Activated T-cell treated with anti-CD3 and anti-CD28 coated beads, Interleukin-2, amount 50 U/mL, for 1 hour (primary cell): Measurements from ENCODE around the gene EIF2S2.
A peak's percentile ranks its signal among the peaks of the same experiment; 100 is the strongest.
"Not testable (repeated sequence)": the region's sequence is repeated elsewhere in the genome, so short reads cannot be mapped to it uniquely, and the experiment has no call there.

Experiments
- DNase-seq: peaks from one replicate; pipeline ENCODE4 v3.0.0-alpha.2; 2020

The EIF2S2 gene, protein sequence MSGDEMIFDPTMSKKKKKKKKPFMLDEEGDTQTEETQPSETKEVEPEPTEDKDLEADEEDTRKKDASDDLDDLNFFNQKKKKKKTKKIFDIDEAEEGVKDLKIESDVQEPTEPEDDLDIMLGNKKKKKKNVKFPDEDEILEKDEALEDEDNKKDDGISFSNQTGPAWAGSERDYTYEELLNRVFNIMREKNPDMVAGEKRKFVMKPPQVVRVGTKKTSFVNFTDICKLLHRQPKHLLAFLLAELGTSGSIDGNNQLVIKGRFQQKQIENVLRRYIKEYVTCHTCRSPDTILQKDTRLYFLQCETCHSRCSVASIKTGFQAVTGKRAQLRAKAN

GRCh38 chr20:34111702-34112599 lies at the start of gene EIF2S2:
EIF2S2 (minus strand) TSS chr20:34112243; CDS start chr20:34112110, 133 bp downstream.
- DNase-seq, result peak; percentile 94

- DNase-seq, result not testable (repeated sequence)
Observed at GRCh38 chr20:34157697-34158096, 45.7 kb upstream of the EIF2S2 start.

DNA sequence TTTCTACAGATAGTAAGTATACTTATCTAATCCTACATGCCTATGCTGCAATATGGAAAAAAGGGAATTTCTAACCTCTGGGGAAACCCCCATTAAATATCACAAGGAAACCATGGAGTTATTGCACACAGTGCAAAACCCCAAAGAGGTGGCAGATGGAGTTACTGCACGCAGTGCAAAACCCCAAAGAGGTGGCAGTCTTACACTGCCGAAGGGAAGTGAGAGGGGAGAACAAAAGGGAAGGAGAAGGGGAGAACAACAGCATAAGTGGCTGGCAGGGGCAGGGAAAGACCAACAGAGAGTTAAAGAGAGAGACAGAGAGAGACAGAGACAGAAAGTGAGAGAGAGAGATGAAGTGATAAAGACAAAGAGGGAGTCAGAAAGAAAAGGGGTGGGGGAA lies 43.8 kb upstream of the EIF2S2 start:
- DNase-seq, result no peak

DNA sequence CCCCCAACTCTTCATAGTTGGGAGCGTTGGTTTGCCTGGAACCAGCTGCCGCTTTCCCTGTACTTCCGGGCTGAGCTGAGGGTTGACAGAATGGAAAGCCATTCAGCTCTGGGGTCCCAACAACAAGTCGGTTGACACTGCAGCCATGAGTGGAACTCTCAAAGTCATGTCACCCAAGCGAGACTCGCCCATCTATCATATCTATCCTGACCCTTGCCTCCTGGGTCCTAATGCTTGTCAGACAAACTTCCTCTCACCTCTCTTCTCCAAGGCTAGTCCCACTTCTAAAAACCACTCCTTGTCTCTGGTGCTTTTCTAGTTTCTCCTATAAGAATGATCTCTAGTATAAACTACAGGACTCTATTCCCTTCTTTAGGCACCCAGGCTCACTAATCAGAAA lies 41.1 kb upstream of the EIF2S2 start:
- not testable (repeated sequence) for DNase-seq

DNA sequence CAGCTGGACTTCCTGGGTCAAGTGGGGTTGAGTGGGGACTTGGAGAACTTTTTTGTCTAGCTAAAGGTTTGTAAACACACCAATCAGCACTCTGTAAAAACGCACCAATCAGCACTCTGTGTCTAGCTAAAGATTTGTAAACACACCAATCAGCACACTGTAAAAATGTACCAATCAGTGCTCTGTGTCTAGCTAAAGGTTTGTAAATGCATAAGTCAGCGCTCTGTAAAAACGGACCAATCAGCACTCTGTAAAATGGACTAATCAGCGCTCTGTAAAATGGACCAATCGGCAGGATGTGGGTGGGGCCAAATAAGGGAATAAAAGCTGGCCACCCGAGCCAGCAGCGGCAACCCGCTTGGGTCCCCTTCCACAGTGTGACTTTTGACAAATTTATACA lies 40.0 kb upstream of the EIF2S2 start:
- not testable (repeated sequence) for DNase-seq

DNA sequence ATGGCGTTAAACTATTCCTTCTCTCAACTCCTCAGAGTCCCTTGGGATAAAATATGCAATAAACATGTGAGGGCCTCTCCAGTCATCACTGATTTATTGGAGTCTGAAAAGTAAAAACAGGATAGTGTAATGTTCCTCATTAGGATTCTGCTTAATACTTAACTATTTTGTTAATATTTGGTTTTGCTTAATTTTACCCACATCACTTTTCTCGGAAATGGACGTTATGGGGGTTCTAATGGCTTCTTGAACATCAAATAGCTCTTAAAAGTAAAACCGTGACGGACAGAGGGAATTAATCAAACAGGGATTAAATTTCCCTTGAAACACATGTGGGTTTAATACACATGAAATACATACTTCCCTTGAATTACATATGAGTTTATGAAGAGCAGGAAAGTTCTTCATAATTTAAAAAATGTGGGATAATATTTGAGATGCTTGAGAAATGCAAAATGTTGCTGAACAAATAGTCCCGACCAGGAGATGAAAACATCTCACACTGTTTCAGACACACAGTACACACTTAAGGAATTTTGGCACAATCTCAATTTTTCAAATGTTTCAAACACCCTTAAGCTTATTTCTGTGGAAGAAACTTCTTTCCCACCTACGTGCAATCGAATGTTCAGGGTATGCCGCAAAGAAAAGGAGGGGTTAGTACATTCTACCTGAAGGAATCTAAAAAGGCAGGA lies 38.4 kb upstream of the EIF2S2 start:
- no peak for DNase-seq

DNA sequence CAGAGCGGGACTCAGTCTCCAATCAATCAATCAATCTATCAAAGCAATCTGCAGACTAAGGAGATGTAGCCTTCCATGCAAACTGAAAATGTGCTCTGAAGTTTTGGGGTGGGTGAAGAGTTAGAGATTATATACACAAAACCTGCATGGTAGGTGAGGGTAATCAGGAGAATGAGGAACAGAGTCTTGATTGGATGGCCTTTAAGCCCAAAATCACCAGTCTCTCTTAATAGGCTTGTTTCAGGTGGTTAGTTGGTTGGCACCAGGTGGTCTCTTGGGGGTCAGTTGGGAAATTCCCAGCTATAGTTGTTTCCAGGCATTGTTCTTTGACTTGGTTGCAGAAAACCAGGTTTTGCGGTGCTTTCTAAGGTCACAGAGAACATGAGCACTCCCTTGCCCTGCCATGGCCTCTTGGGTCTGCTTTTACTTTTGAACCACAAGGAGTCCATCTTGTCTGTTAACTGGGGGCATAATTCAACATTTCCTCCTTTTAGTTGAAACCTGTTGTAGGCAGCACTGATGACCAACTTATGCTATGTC lies 33.3 kb upstream of the EIF2S2 start:
- DNase-seq, result no peak

- DNase-seq, result no peak
Observed at GRCh38 chr20:34143951-34144350, 31.9 kb upstream of the EIF2S2 start.

GRCh38 chr20:34142121-34142520 lies 30.1 kb upstream of the EIF2S2 start:
- DNase-seq, result no peak

- DNase-seq, result no peak
Observed at GRCh38 chr20:34141293-34141692, 29.2 kb upstream of the EIF2S2 start.

DNA sequence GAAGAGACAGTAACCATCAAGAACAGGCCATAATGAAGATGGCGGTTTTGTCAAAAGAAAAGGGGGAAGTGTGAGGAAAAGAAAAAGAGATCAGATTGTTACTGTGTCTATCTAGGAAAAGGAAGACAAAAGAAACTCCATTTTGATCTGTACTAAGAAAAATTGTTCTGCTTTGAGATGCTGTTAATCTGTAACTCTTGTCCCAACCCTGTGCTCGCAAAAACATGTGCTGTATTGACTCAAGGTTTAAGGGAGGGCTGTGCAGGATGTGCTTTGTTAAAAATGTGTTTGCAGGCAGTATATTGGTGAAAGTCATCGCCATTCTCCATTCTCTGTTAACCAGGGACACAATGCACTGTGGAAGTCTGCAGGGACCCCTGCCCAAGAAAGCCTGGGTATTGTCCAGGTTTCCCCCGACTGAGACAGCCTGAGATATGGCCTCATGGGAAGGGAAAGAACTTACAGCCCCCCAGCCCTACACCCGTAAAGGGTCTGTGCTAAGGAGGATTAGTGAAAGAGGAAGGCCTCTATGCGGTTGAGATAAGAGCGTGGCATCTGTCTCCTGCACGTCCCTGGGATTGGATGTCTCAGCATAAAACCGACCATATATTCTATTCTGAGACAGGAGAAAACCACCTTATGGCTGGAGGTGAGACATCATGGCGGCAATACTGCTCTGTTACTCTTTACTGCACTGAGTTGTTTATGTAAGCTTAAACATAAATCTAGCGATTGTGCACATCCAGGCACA lies 23.7 kb upstream of the EIF2S2 start:
- DNase-seq, result not testable (repeated sequence)

GRCh38 chr20:34133365-34133860 lies 21.4 kb upstream of the EIF2S2 start:
- DNase-seq, result not testable (repeated sequence)

DNA sequence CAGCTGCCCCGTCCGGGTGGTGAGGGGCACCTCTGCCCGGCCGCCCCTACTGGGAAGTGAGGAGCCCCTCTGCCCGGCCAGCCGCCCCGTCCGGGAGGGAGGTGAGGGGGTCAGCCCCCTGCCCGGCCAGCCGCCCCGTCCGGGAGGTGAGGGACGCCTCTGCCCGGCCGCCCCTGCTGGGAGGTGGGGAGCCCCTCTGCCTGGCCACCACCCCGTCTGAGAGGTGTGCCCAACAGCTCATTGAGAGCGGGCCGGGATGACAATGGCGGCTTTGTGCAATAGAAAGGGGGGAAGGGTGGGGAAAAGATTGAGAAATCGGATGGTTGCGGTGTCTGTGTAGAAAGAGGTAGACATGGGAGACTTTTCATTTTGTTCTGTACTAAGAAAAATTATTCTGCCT lies 20.9 kb upstream of the EIF2S2 start:
- DNase-seq, result not testable (repeated sequence)

DNA sequence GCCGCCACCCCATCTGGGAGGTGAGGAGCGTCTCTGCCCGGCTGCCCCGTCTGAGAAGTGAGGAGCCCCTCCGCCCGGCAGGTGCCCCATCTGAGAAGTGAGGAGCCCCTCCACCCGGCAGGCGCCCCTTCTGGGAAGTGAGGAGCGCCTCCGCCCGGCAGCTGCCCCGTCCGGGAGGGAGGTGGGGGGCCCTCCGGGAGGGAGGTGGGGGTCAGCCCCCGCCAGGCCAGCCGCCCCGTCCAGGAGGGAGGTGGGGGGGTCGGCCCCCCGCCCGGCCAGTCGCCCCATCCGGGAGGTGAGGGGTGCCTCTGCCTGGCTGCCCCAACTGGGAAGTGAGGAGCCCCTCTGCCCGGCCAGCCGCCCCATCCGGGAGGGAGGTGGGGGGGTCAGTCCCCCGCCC lies 20.4 kb upstream of the EIF2S2 start:
- not testable (repeated sequence) for DNase-seq

- DNase-seq, result no peak
Observed at GRCh38 chr20:34131491-34131890, 19.4 kb upstream of the EIF2S2 start.

GRCh38 chr20:34129518-34130162 lies 17.6 kb upstream of the EIF2S2 start:
- peak; percentile 63 for DNase-seq

DNA sequence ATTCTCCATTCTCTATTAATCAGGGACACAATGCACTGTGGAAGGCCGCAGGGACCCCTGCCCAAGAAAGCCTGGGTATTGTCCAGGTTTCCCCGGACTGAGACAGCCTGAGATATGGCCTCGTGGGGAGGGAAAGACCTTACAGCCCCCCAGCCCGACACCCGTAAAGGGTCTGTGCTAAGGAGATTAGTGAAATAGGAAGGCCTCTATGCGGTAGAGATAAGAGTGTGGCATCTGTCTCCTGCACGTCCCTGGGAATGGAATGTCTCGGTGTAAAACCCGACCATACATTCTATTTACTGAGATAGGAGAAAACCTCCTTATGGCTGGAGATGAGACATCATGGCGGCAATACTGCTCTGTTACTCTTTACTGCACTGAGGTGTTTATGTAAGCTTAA lies 15.7 kb upstream of the EIF2S2 start:
- no peak for DNase-seq

DNA sequence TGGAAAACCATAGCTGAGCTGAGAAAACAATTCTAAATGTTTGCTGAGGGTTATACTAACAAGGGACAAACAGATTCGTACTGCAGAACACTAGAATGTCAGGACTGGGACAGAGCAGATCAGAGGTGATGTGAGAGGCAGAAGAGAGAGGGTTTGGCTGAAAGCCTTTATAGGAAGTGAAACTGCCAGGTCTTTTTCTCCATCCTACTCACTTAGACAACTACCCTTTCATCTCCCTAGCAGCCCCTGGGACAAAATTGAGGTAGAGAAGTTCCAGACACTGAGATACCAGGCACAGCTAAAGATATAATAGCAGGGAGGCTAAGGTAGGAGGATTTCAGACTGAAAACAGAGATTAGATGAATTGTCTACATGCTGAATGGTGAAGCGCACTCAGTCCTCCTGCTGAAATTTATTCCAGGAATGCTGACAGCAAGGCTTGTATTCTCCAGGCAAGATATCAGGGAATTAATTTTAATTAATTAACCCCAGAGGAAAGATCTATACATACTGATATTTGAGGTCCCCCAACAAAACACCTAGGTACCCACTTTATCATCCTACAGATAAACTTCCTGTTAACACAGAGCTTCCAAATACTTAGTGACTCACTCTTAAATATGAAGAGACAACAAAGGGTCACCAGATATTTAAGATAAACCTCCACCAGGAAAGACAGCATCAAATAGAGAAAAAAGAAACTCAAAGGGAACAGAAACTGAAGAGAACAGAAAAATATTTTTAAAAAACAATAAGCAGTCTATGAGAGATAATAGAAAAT lies 12.6 kb upstream of the EIF2S2 start:
- DNase-seq, result no peak

- no peak for DNase-seq
Observed at GRCh38 chr20:34123309-34123708, 11.3 kb upstream of the EIF2S2 start.

DNA sequence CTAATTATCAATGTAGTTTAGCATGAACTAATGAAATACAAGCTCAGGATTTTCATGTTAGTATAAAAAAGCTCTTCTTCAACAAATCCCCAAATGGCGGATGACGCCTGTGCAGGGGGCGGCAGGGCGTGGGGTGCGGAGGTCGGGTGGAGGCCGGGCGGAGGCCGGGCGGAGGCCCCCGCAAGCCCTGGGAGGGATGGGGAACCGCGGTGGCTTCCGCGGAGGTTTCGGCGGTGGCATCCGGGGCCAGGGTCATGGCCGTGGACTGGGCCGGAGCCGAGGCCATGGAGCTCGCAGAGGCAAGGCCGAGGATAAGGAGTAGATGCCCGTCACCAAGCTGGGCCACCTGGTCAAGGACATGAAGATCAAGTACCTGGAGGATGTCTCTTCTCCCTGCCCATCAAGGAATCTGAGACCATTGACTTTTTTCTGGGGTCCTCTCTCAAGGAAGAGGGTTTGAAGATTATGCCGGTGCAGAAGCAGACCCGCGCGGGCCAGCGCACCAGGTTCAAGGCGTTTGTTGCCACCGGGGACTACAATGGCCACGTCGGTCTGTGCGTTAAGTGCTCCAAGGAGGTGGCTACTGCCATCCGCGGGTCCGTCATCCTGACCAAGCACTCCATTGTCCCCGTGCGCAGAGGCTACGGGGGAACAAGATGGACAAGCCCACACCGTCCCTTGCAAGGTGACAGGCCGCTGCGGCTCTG lies 10.4 kb upstream of the EIF2S2 start:
- no peak for DNase-seq
